ENCODE results near the gene SAE1. TPM values are rescaled to one million over a fixed set of nuclear protein-coding genes. Genes with fewer than 3 reads are reported as not detected.
A peak's percentile ranks its signal among the peaks of the same experiment; 100 is the strongest.

Gene SAE1
- total and polyA plus RNA-seq, 2 donors (not counting 1 experiment from before 2014, with no cell fraction given) = 26.5 to 45.1 TPM

GRCh38 chr19:47241919-47242577 lies 111.4 kb downstream of the SAE1 start:
- Histone ChIP-seq H4K20me1 (ENCODE audit: control insufficient read depth, insufficient read depth, low read length, poor library complexity, severe bottlenecking) (no peaks in the 10 kb centered on the region), H3K4me3 (ENCODE audit: control extremely low read depth in 1 of 5, extremely low read depth in 1 of 5, insufficient read depth in 1 of 5, low read depth in 2 of 5, low read length in 4 of 5) (no peak overlapping the region), H3K27ac (ENCODE audit: low read length in 2 of 2) (no peak overlapping the region), H3K9ac (ENCODE audit: low read length) (no peak overlapping the region), H3K79me2 (ENCODE audit: control insufficient read depth, insufficient read depth, low read length) (no peaks in the 10 kb centered on the region), H3K36me3 (replicated peaks in 1 of 2; ENCODE audit: control extremely low read depth in 1 of 2, control insufficient read depth in 1 of 2, extremely low read depth in 1 of 2, insufficient read depth in 2 of 2, low read length in 1 of 2) (no peaks in the 10 kb centered on the region), H3K27me3 (replicated peaks in 1 of 4; ENCODE audit: control extremely low read depth in 1 of 4, control insufficient read depth in 3 of 4, insufficient read depth in 4 of 4, low read length in 3 of 4) (peaks cover 0 to 51% (median 24%) of the 10 kb centered on the region in 4 experiments), H3K4me1 (ENCODE audit: control insufficient read depth in 2 of 2, insufficient read depth in 2 of 2, low read length in 2 of 2) (peaks cover 50% of the 10 kb centered on the region in 2 donors), H3K9me3 (ENCODE audit: control extremely low read depth in 1 of 3, control insufficient read depth in 2 of 3, insufficient read depth in 1 of 3, low read length in 2 of 3) (peaks cover 0 to 21% (median 0%) of the 10 kb centered on the region in 3 donors), H2AFZ (ENCODE audit: insufficient read depth, low read depth, low read length, poor library complexity, severe bottlenecking) (no peak overlapping the region), H3K4me2 (replicated peaks; ENCODE audit: low read depth, low read length, poor library complexity, severe bottlenecking) (no peak overlapping the region)
- intact Hi-C loops (cut with micrococcal nuclease) = loop anchor here (1.0 to 5.0 kb wide), 2 partner anchors 11 to 110 kb away; partner anchors contain the start of genes BBC3 and SAE1
- WGBS (ENCODE audit: insufficient coverage) = 88% methylated on average over 7 of the region's 7 CpGs
- ATAC-seq (ENCODE audit: low read depth) (no peak), DNase-seq (peak; percentile 36)
- POLR2A ChIA-PET = interaction anchor here (1.0 to 3.4 kb wide), 3 partner anchors 9 to 16 kb away, joined by 5 to 31 read pairs (median 18); no protein-coding TSS in a partner anchor
- peaks cover 30% of the 10 kb centered on the region for H3K4me1 Mint-ChIP-seq
- TF ChIP-seq EZH2 (IDR thresholded peaks at IDR 0.05; ENCODE audit: borderline replicate concordance, insufficient read depth, low read depth, low read length, poor library complexity, severe bottlenecking) (no peak), CTCF (IDR thresholded peaks at IDR 0.05) (no peak)
- peaks cover 17% of the 10 kb centered on the region for H3K27me3 Mint-ChIP-seq
- H3K27ac Mint-ChIP-seq = no peak overlapping the region
- CTCF ChIA-PET = interaction anchor here (0.7 to 10.2 kb wide), 5 partner anchors 9 to 93 kb away, joined by 3 to 557 read pairs (median 5); partner anchors contain the start of gene CCDC9
- H3K9me3 Mint-ChIP-seq (ENCODE audit: insufficient read depth) = no peaks in the 10 kb centered on the region
- H3K4me3 Mint-ChIP-seq = no peak overlapping the region

GRCh38 chr19:47243364-47243775 lies 112.7 kb downstream of the SAE1 start:
- Histone ChIP-seq H3K36me3 (replicated peaks in 1 of 2; ENCODE audit: control extremely low read depth in 1 of 2, control insufficient read depth in 1 of 2, extremely low read depth in 1 of 2, insufficient read depth in 2 of 2, low read length in 1 of 2) (no peaks in the 10 kb centered on the region), H3K9me3 (ENCODE audit: control extremely low read depth in 1 of 3, control insufficient read depth in 2 of 3, insufficient read depth in 1 of 3, low read length in 2 of 3) (peaks cover 0 to 21% (median 0%) of the 10 kb centered on the region in 3 donors), H3K4me1 (ENCODE audit: control insufficient read depth in 2 of 2, insufficient read depth in 2 of 2, low read length in 2 of 2) (peaks cover 50% of the 10 kb centered on the region in 2 donors), H3K4me3 (ENCODE audit: control extremely low read depth in 1 of 5, extremely low read depth in 1 of 5, insufficient read depth in 1 of 5, low read depth in 2 of 5, low read length in 4 of 5) (peak overlapping the region in 2 of 5 experiments; percentile 13 to 14), H3K79me2 (ENCODE audit: control insufficient read depth, insufficient read depth, low read length) (no peaks in the 10 kb centered on the region), H2AFZ (ENCODE audit: insufficient read depth, low read depth, low read length, poor library complexity, severe bottlenecking) (peak overlapping the region; percentile 25), H3K9ac (ENCODE audit: low read length) (no peak overlapping the region), H3K27ac (ENCODE audit: low read length in 2 of 2) (no peak overlapping the region), H3K27me3 (replicated peaks in 1 of 4; ENCODE audit: control extremely low read depth in 1 of 4, control insufficient read depth in 3 of 4, insufficient read depth in 4 of 4, low read length in 3 of 4) (peaks cover 0 to 59% (median 24%) of the 10 kb centered on the region in 4 experiments), H4K20me1 (ENCODE audit: control insufficient read depth, insufficient read depth, low read length, poor library complexity, severe bottlenecking) (no peaks in the 10 kb centered on the region), H3K4me2 (replicated peaks; ENCODE audit: low read depth, low read length, poor library complexity, severe bottlenecking) (peak overlapping the region; percentile 80)
- DNase-seq (no peak), ATAC-seq (ENCODE audit: low read depth) (no peak)
- TF ChIP-seq CTCF (IDR thresholded peaks at IDR 0.05) = no peak
- no peak for TF ChIP-seq EZH2 (IDR thresholded peaks at IDR 0.05; ENCODE audit: borderline replicate concordance, insufficient read depth, low read depth, low read length, poor library complexity, severe bottlenecking)
- Mint-ChIP-seq H3K9me3 (ENCODE audit: insufficient read depth) (no peaks in the 10 kb centered on the region), H3K27me3 (peaks cover 17% of the 10 kb centered on the region), H3K27ac (peak overlapping the region; percentile 51), H3K4me1 (peaks cover 32% of the 10 kb centered on the region), H3K4me3 (peak overlapping the region; percentile 59)
- intact Hi-C loops (cut with micrococcal nuclease) = loop anchor here (5.0 kb wide), 1 partner anchor 111 kb away; the partner anchor contains the start of gene SAE1
- CTCF ChIA-PET = interaction anchor here (0.8 to 10.2 kb wide), 10 partner anchors 11 to 421 kb away, joined by 3 to 557 read pairs (median 22); partner anchors contain the start of genes BBC3, CCDC9 and DHX34
- POLR2A ChIA-PET = interaction anchor here (1.1 to 3.4 kb wide), 5 partner anchors 10 to 31 kb away, joined by 3 to 31 read pairs (median 4); partner anchors contain the start of gene CCDC9
- 21% methylated on average over 9 of the region's 9 CpGs for WGBS (ENCODE audit: insufficient coverage)
